UCSD-AML1 (cell line): Measurements from ENCODE around the gene TGFB3.

Experiments used
- DNase-seq: peaks from one replicate; lab custom pipeline; 2025; ENCODE audit not compliant: unreplicated experiment; lab: John Stamatoyannopoulos, UW

Gene TGFB3

GRCh38 chr14:75909630-75910029 is 72.2 kb downstream of the TGFB3 start:
- no peak for DNase-seq
